ENCODE data around the gene SCAP. TPM values are rescaled to one million over a fixed set of nuclear protein-coding genes. Genes with fewer than 3 reads are reported as not detected.

The SCAP gene
- total and polyA plus RNA-seq, 2 of the 13 experiments (the other 11 are each of a cell fraction or from before 2014, with no cell fraction given) = 40.4 to 53.3 TPM

GRCh38 chr3:47380601-47381316 lies 95.0 kb downstream of the SCAP start, which contains the start of gene PTPN23 (continued):
- TF ChIP-seq ZNF674 (CRISPR knock-in tag; IDR thresholded peaks at IDR 0.05; ENCODE audit: low read depth) (no peak), TAF1 (CRISPR knock-in tag; IDR thresholded peaks at IDR 0.05) (peak; percentile 58), POLR2A (IDR thresholded peaks at IDR 0.05; ENCODE audit: insufficient read depth in 1 of 2, low read depth in 2 of 2, low read length in 2 of 2) (peak; percentile 84 to 91), TERF1 (CRISPR knock-in tag; IDR thresholded peaks at IDR 0.05) (no peak), FOXK2 (IDR thresholded peaks at IDR 0.05) (no peak), MTF1 (CRISPR knock-in tag; IDR thresholded peaks at IDR 0.05) (no peak), CHD2 (IDR thresholded peaks at IDR 0.05; ENCODE audit: low read depth, low read length) (no peak), SP140L (CRISPR knock-in tag; IDR thresholded peaks at IDR 0.05; ENCODE audit: borderline replicate concordance) (no peak), CREBL2 (CRISPR knock-in tag; IDR thresholded peaks at IDR 0.05; ENCODE audit: borderline replicate concordance) (no peak), ZNF549 (CRISPR knock-in tag; IDR thresholded peaks at IDR 0.05) (no peak), ZHX2 (IDR thresholded peaks at IDR 0.05; ENCODE audit: low read depth) (peak; percentile 74), ZHX2 (CRISPR knock-in tag; IDR thresholded peaks at IDR 0.05; ENCODE audit: borderline replicate concordance) (no peak), NFIC (IDR thresholded peaks at IDR 0.05; ENCODE audit: low read length) (no peak), TP53 (CRISPR knock-in tag; conservative IDR thresholded peaks at IDR 0.05) (no peak), KLF15 (CRISPR knock-in tag; IDR thresholded peaks at IDR 0.05; ENCODE audit: borderline replicate concordance) (no peak), MTA3 (CRISPR knock-in tag; IDR thresholded peaks at IDR 0.05) (no peak), KLF13 (CRISPR knock-in tag; IDR thresholded peaks at IDR 0.05) (no peak), LBX2 (CRISPR knock-in tag; IDR thresholded peaks at IDR 0.05; ENCODE audit: borderline replicate concordance) (no peak; the same call in 1 of the 2 replicates), SOX5 (CRISPR knock-in tag; IDR thresholded peaks at IDR 0.05; ENCODE audit: borderline replicate concordance) (peak; percentile 65)

All from HepG2 (cell line).